Measurements from ENCODE around the gene CMC2. TPM values are rescaled to one million over a fixed set of nuclear protein-coding genes. Genes with fewer than 3 reads are reported as not detected.
A peak's percentile ranks its signal among the peaks of the same experiment; 100 is the strongest.

The CMC2 gene
- total RNA-seq, 2 donors from 2014 or later = 38.9 to 153 TPM

DNA sequence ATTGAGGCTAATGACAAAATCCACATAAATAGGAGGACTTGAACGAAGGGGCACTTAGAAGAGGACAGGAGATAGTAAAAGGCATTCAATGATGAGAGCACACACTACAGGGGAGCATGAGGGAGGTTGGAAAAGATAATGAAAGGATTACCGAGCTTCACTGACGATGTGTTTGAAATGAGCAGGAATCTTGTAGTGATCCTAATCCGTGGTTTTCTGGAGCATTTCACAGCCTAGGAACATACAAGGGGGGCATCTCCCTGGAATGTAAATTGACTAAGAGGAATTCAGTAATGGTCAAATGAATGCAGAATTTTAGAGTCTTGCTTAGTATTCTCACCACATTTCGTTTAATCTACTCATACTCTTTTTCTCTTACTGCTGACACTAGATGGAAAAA lies 34.2 kb upstream of the CMC2 start:
- no peak overlapping the region for H3K4me3 ChIP-seq
- TF ChIP-seq POLR2AphosphoS5 (IDR thresholded peaks at IDR 0.05) = no peak
- no peak for TF ChIP-seq POLR2A (IDR thresholded peaks at IDR 0.05)
- TF ChIP-seq CTCF (IDR thresholded peaks at IDR 0.05) = no peak
- peaks cover 0 to 13% of the 10 kb centered on the region in 2 donors for H3K36me3 ChIP-seq
- H3K27me3 ChIP-seq (replicated peaks; ENCODE audit: insufficient read depth) = no peaks in the 10 kb centered on the region
- WGBS = 84% methylated on average over 5 of the region's 5 CpGs
- intact Hi-C loops (cut with DNase I) = no loop called here
- DNase-seq (ENCODE audit: low spot score) = no peak
- H3K27ac ChIP-seq = no peak overlapping the region
- peaks cover 5% of the 10 kb centered on the region for H3K4me1 ChIP-seq (replicated peaks)
- no peaks in the 10 kb centered on the region for H3K9me3 ChIP-seq

- peaks cover 0 to 13% of the 10 kb centered on the region in 2 donors for H3K36me3 ChIP-seq
- peaks cover 5% of the 10 kb centered on the region for H3K4me1 ChIP-seq (replicated peaks)
- DNase-seq (ENCODE audit: low spot score) = no peak
- intact Hi-C loops (cut with DNase I) = no loop called here
- TF ChIP-seq POLR2A (IDR thresholded peaks at IDR 0.05) = no peak
- H3K9me3 ChIP-seq = no peaks in the 10 kb centered on the region
- H3K4me3 ChIP-seq = no peak overlapping the region
- H3K27me3 ChIP-seq (replicated peaks; ENCODE audit: insufficient read depth) = no peaks in the 10 kb centered on the region
- WGBS = 90% methylated on average over 2 of the region's 2 CpGs
- H3K27ac ChIP-seq = no peak overlapping the region
Measured at GRCh38 chr16:81040131-81040530, 33.4 kb upstream of the CMC2 start.

- Histone ChIP-seq H3K9me3 (no peaks in the 10 kb centered on the region), H3K4me3 (peak overlapping the region; percentile 77), H3K4me1 (replicated peaks) (peaks cover 5% of the 10 kb centered on the region), H3K36me3 (peaks cover 0 to 2% of the 10 kb centered on the region in 2 donors), H3K27me3 (replicated peaks; ENCODE audit: insufficient read depth) (no peaks in the 10 kb centered on the region), H3K27ac (peak overlapping the region; percentile 53 to 73)
- intact Hi-C loops (cut with DNase I) = loop anchor here (2.0 to 10.0 kb wide), 2 partner anchors 40 to 278 kb away; partner anchors contain the start of genes C16orf46 and GAN
- DNase-seq (ENCODE audit: low spot score) = no peak
- no peak for TF ChIP-seq CTCF (IDR thresholded peaks at IDR 0.05)
- no peak for TF ChIP-seq POLR2AphosphoS5 (IDR thresholded peaks at IDR 0.05)
- no peak for TF ChIP-seq POLR2A (IDR thresholded peaks at IDR 0.05)
- WGBS = 21% methylated on average over 10 of the region's 10 CpGs
Measured at GRCh38 chr16:81036751-81037350, 30.2 kb upstream of the CMC2 start.

GRCh38 chr16:81035975-81036750 lies 29.5 kb upstream of the CMC2 start:
- Histone ChIP-seq H3K4me1 (replicated peaks) (peaks cover 5% of the 10 kb centered on the region), H3K36me3 (no peaks in the 10 kb centered on the region), H3K4me3 (peak overlapping the region; percentile 77), H3K27ac (peak overlapping the region; percentile 53 to 73), H3K9me3 (no peaks in the 10 kb centered on the region), H3K27me3 (replicated peaks; ENCODE audit: insufficient read depth) (no peaks in the 10 kb centered on the region)
- TF ChIP-seq POLR2AphosphoS5 (IDR thresholded peaks at IDR 0.05) = no peak
- no peak for TF ChIP-seq CTCF (IDR thresholded peaks at IDR 0.05)
- TF ChIP-seq POLR2A (IDR thresholded peaks at IDR 0.05) = no peak
- DNase-seq (ENCODE audit: low spot score) = peak; percentile 7
- 1% methylated on average over 31 of the region's 80 CpGs for WGBS
- intact Hi-C loops (cut with DNase I) = loop anchor here (2.0 to 10.0 kb wide), 2 partner anchors 41 to 279 kb away; partner anchors contain the start of genes C16orf46 and GAN

- Histone ChIP-seq H3K4me3 (peak within 1 kb of the TSS; percentile 77), H3K4me1 (replicated peaks) (peaks cover 5% of the 10 kb centered on the region), H3K27me3 (replicated peaks; ENCODE audit: insufficient read depth) (no peaks in the 10 kb centered on the region), H3K36me3 (no peaks in the 10 kb centered on the region), H3K9me3 (no peaks in the 10 kb centered on the region), H3K27ac (peak within 1 kb of the TSS; percentile 53 to 73)
- 7% methylated on average over 39 of the region's 54 CpGs for WGBS
- peak; percentile 85 for DNase-seq (ENCODE audit: low spot score)
- no peak for TF ChIP-seq POLR2AphosphoS5 (IDR thresholded peaks at IDR 0.05)
- TF ChIP-seq POLR2A (IDR thresholded peaks at IDR 0.05) = no peak
- peak; percentile 99 to 100 (median 100) for TF ChIP-seq CTCF (IDR thresholded peaks at IDR 0.05)
- intact Hi-C loops (cut with DNase I) = loop anchor here (10.0 kb wide), 1 partner anchor 279 kb away; the partner anchor contains the start of gene GAN
Measured at GRCh38 chr16:81035398-81035974, 28.8 kb upstream of the CMC2 start, which contains the start of gene ATMIN. ATMIN (plus strand) TSS chr16:81035842; CDS start chr16:81035871, 29 bp downstream.
